Measurements from ENCODE around the gene GPR62.

The GPR62 gene

GRCh38 chr3:51929420-51930003, 25.7 kb upstream of the GPR62 start:
- TF ChIP-seq CTCF (conservative IDR thresholded peaks at IDR 0.05; ENCODE audit: low read depth) = no peak
- DNase-seq (ENCODE audit: low spot score) = peak; percentile 30
- no peak overlapping the region for H3K27ac ChIP-seq
- ChIA-PET CTCF (no interaction called here), POLR2A (ENCODE audit: low non-redundant PET) (no interaction called here)

DNA sequence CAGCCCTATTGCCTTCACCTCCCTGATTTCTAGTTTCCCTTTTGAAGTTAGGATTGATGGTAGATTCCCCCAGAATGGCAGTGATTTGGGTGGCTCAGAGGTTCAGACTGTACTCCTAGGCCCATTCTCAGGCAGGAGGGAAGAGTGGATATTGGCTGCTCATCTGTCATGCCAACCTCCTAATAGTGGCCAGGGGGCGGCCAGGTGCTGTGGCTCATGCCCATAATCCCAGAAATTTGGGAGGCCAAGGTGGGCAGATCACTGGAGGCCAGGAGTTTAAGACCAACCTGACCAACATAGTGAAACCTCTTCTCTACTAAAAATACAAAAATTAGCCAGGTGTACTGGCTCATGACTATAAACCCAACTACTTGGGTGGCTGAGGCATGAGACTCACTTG, 24.7 kb upstream of the GPR62 start:
- TF ChIP-seq CTCF (conservative IDR thresholded peaks at IDR 0.05; ENCODE audit: low read depth) = no peak
- ChIA-PET POLR2A (ENCODE audit: low non-redundant PET) (no interaction called here), CTCF (no interaction called here)
- no peak overlapping the region for H3K27ac ChIP-seq
- DNase-seq (ENCODE audit: low spot score) = no peak

- POLR2A ChIA-PET (ENCODE audit: low non-redundant PET) = interaction anchor here (0.7 kb wide), 1 partner anchor 418 kb away, joined by 4 read pairs; no protein-coding TSS in a partner anchor
- CTCF ChIA-PET = no interaction called here
- no peak for TF ChIP-seq CTCF (conservative IDR thresholded peaks at IDR 0.05; ENCODE audit: low read depth)
- no peak for DNase-seq (ENCODE audit: low spot score)
- H3K27ac ChIP-seq = no peak overlapping the region
Measured at GRCh38 chr3:51931756-51932155, 23.4 kb upstream of the GPR62 start.

- ChIA-PET POLR2A (ENCODE audit: low non-redundant PET) (no interaction called here), CTCF (interaction anchor here (0.6 kb wide), 1 partner anchor 34 kb away, joined by 4 read pairs; no protein-coding TSS in a partner anchor)
- TF ChIP-seq CTCF (conservative IDR thresholded peaks at IDR 0.05; ENCODE audit: low read depth) = no peak
- DNase-seq (ENCODE audit: low spot score) = no peak
- H3K27ac ChIP-seq = no peak overlapping the region; the same call in 1 of the 2 replicates
Measured at GRCh38 chr3:51932471-51933370, 22.5 kb upstream of the GPR62 start.

DNA sequence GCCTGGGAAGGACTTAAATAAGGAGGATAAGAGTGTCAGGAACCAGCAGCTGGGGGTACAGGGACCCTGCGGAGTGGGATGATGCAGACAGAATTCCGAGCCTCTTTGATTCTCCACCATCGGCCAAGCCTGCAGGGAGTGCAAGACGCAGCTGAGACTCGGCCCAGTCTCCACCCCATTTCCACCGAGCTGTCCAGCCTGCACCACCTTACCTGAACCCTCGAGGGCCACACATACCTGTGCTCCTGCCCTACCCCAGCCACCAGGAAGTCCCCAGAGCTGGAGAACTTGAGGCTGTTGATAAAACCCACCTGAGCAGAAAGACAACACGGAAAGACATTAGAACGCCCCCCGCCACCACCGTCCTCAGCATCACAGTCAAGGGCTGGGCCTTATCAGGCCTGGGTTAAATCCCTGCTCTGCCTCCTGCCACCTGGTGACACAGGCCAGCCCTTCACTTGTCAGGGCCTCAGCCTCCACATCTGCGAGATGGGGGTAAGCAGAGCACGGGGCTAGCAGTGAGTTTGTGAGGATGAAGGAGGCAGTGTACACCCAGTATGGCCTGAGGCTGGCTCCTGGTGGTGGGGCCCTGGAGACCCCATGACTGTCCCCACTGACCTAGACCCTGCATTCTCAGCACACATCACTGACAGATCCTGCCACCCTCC, 21.6 kb upstream of the GPR62 start:
- no peak for DNase-seq (ENCODE audit: low spot score)
- ChIA-PET POLR2A (ENCODE audit: low non-redundant PET) (interaction anchor here (0.6 kb wide), 1 partner anchor 155 kb away, joined by 3 read pairs; no protein-coding TSS in a partner anchor), CTCF (interaction anchor here (0.6 kb wide), 1 partner anchor 40 kb away, joined by 3 read pairs; the partner anchor contains the start of gene ABHD14B)
- no peak overlapping the region for H3K27ac ChIP-seq
- no peak for TF ChIP-seq CTCF (conservative IDR thresholded peaks at IDR 0.05; ENCODE audit: low read depth)

Data from RWPE1 (cell line).